Coronary artery (tissue), 2 donors: ENCODE measurements around the gene SPINT2.
"Not testable (repeated sequence)": the region's sequence is repeated elsewhere in the genome, so short reads cannot be mapped to it uniquely, and the experiment has no call there.

Source experiments
- DNase-seq: peaks from one replicate; pipeline ENCODE4 v3.0.0-alpha.2; 2017; ENCODE audit warnings: low spot score
- H3K27ac ChIP-seq, 2 donors: fragments of 200-600 bp; sonication (generic); one replicate each; pipeline ENCODE4 v1.5.1; 2016 to 2019
- H3K4me3 ChIP-seq: fragments of 200-600 bp; sonication (generic); 2 replicates; pipeline ENCODE4 v1.5.1; 2016; ENCODE audit warnings: mild to moderate bottlenecking, moderate library complexity
- CTCF ChIP-seq: fragments of 200-600 bp; sonication (generic); IDR thresholded peaks from one replicate; pipeline ENCODE4 v1.5.1; 2019; ENCODE audit warnings: antibody characterized with exemption

Gene SPINT2

GRCh38 chr19:38335949-38336637, 71.7 kb downstream of the SPINT2 start:
- no peak for TF ChIP-seq CTCF
- peak; percentile 98 for DNase-seq
- H3K4me3 ChIP-seq: peak overlapping the region; percentile 69
- H3K27ac ChIP-seq: peak overlapping the region; percentile 96 to 100

GRCh38 chr19:38336638-38337359, 72.4 kb downstream of the SPINT2 start:
- TF ChIP-seq CTCF: no peak
- Histone ChIP-seq H3K4me3 (peak overlapping the region; percentile 69), H3K27ac (peak overlapping the region; percentile 96 to 100)
- peak; percentile 96 for DNase-seq

GRCh38 chr19:38337360-38337653, 72.9 kb downstream of the SPINT2 start:
- H3K4me3 ChIP-seq: peak overlapping the region; percentile 69
- peak overlapping the region in 1 of 2 donors; percentile 100 for H3K27ac ChIP-seq
- no peak for TF ChIP-seq CTCF
- no peak for DNase-seq

GRCh38 chr19:38339011-38339410, 74.6 kb downstream of the SPINT2 start:
- not testable (repeated sequence) for DNase-seq, H3K27ac ChIP-seq, H3K4me3 ChIP-seq

GRCh38 chr19:38340927-38341326, 76.6 kb downstream of the SPINT2 start:
- Histone ChIP-seq H3K4me3 (no peak overlapping the region), H3K27ac (no peak overlapping the region)
- no peak for TF ChIP-seq CTCF
- DNase-seq: no peak
